PC-9 (cell line): ENCODE results near the gene BAHD1.

ENCODE experiments used
- EZH2 ChIP-seq: fragments of 200-600 bp; sonication (generic); IDR thresholded peaks from 2 replicates; pipeline ENCODE4 v1.8.0; 2017; ENCODE audit warnings: antibody characterized with exemption, low read depth
- TF ChIP-seq, protein P1 (sequence below): fragments of 200-600 bp; sonication (generic); conservative IDR thresholded peaks from 2 replicates; pipeline ENCODE4 v1.6.1; 2017; ENCODE audit warnings: mixed run types, antibody characterized with exemption, mild to moderate bottlenecking, moderate library complexity

DNA sequence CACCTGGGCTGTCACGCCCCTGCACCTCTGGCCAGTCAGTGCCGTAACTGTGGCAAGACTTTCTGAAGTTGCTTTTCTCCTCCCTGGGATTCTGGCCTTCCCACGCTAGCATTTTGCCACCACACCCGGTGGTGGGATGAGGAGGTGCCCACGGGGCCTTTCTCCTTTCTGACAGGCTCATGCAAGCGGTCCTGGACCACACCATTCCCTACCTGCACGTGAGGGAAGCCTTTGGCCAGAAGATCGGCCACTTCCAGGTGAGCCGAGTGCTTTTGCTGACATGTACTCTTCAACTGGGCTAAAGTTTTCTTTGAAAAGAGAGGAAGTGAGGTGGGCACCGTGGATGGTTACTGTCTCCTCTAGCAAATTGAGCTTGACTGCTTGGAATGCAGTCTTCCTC lies 25.5 kb upstream of the BAHD1 start:
- TF ChIP-seq, protein P1, sequence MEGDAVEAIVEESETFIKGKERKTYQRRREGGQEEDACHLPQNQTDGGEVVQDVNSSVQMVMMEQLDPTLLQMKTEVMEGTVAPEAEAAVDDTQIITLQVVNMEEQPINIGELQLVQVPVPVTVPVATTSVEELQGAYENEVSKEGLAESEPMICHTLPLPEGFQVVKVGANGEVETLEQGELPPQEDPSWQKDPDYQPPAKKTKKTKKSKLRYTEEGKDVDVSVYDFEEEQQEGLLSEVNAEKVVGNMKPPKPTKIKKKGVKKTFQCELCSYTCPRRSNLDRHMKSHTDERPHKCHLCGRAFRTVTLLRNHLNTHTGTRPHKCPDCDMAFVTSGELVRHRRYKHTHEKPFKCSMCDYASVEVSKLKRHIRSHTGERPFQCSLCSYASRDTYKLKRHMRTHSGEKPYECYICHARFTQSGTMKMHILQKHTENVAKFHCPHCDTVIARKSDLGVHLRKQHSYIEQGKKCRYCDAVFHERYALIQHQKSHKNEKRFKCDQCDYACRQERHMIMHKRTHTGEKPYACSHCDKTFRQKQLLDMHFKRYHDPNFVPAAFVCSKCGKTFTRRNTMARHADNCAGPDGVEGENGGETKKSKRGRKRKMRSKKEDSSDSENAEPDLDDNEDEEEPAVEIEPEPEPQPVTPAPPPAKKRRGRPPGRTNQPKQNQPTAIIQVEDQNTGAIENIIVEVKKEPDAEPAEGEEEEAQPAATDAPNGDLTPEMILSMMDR = no peak
- TF ChIP-seq EZH2 = no peak
